Activated CD4-positive, alpha-beta T cell treated with anti-CD3 and anti-CD28 coated beads for 48 hours (primary cell): ENCODE measurements around the gene PATL2.
A peak's percentile ranks its signal among the peaks of the same experiment; 100 is the strongest.
"Not testable (repeated sequence)": the region's sequence is repeated elsewhere in the genome, so short reads cannot be mapped to it uniquely, and the experiment has no call there.

ENCODE experiments used
- DNase-seq: peaks from one replicate; pipeline ENCODE4 v3.0.0-alpha.2; 2020

Gene PATL2

GRCh38 chr15:44689318-44689717 is 21.8 kb downstream of the PATL2 start:
- DNase-seq = not testable (repeated sequence)

- peak; percentile 85 for DNase-seq
Measured at GRCh38 chr15:44682809-44683682, 28.1 kb downstream of the PATL2 start.

DNA sequence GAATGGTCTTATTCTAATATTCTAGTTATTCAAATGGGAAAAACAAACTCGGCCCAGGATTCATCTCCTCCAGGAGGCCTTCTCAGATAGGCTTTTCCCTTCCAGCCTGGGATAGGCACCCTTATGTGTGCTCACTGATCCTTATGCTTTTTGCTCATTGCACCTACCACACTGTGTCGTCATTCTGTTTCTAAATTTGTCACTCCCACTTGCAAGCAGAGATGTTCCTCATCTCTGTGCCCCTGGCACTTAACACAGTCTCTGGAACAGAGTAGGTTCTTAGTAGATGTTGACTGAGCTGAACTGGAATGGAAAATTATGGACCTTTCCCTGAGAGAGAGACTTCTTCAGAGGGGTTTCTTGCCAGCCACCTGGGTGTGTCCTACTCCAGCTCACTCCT is 28.9 kb downstream of the PATL2 start:
- no peak for DNase-seq

- DNase-seq = peak; percentile 65
Measured at GRCh38 chr15:44676676-44677075, 34.4 kb downstream of the PATL2 start.

DNA sequence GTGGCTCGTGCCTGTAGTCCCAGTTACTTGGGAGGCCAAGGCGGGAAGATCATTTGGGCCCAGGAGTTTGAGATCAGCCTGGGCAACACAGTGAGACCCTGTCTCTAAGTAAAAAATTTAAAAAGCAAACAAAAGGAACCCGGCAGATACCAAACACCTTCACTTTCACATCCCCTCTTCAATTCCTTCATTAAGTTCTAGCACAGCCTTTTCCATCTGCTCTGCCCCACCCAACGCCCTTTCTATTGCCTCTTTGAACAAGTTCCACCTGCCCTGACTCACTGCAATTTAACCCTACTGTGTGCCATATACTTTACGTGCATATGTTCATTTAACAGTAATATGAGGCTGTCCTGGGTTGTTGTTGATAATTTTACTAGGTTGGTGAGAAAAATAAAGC is 35.2 kb downstream of the PATL2 start:
- DNase-seq = no peak

DNA sequence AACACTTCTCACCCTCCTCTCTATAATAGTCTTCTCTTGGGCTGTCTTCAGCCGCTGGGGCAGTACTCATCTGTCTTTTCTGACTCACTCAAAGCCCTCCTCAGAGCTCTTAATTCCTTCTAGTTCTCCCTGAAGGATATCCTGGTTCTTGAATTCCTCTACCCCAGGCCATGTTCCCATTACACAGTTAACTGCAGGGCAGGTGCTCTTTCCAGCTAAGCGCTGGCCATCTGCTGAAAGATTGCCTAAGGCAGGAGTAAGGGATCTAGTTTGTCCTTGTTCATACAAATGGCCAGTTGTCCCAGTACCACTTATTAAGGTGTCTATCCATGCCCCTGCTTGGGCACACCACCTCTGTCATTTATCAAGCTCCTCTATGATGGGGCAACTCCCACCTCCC is 37.5 kb downstream of the PATL2 start:
- DNase-seq = no peak

DNA sequence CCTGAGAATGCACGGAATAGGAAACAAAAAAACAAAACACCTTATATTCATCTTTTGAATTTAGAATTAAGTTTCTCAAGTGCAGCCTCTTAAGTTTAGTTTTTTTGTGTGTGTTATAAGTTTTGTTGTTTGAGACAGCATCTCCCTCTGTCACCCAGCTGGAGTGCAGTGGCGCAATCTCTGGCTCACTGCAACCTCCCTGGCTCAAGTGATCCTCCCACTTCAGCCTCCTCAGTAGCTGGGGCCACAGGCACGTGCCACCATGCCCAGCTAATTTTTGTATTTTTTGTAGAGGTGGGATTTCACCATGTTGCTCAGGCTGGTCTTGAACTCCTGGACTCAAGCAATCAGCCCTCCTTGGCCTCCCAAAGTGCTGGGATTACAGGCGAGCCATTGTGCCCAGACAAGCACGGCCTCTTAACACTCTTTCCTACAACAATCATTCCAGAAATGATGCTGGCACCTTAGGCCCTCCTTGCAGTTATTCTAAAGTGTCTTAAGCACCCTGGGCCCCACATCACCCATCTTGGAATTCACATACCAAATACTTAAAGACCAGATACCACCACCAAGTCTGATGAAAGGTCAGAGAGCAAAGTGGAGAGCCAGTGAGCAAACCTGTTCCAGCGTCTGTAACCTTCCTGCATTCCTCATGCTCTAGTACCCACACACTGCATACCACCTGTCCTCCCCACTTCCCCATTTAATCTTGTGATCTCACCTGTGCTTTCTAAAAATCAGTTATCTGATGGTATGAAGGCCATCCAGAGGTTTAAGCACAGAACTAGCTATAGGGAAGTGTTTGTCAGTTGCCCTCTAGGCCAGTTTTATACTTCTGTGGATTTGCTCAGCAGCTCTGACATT is 40.8 kb downstream of the PATL2 start:
- DNase-seq = no peak

GRCh38 chr15:44668921-44669320 is 42.2 kb downstream of the PATL2 start:
- DNase-seq = no peak

GRCh38 chr15:44667039-44667360 is 44.1 kb downstream of the PATL2 start:
- no peak for DNase-seq

DNA sequence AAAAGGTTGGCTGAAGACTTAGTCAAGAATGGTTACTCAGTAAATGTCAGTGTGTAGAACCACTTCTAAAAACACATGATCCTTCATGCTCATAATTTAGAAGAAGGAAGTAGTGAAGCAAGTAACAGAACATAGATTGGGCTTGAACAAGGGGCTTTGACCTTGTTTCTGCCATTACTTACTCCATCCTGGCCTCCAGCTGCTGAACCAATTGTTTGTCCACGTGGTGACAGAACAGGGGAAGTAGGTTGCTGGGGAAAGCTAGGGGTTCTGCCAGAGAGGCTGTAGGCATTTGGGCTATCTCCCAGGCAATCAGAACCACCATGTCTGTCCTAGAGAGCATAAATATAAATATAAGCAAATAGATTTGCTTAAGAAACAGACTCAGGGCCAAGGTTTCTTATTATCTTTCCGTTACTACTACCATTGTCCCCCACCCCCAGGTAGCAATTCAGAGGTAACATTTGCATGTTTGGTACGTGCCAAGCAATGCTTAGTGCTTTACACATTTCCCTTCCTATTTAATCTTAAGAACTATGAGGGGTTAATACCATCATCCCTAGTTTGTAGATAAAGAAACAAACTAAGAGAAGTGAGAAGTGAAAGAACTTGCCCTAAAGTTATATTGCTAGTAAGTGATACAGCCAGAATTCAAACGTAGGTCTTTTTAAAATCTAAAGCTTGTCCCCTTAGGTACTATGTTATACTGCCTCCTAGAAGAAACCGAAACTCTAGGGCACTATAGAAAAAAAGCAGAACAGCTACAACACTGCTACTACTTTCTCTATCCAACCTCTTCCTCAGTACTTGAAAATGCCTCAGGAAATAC is 44.7 kb downstream of the PATL2 start:
- DNase-seq = no peak

DNA sequence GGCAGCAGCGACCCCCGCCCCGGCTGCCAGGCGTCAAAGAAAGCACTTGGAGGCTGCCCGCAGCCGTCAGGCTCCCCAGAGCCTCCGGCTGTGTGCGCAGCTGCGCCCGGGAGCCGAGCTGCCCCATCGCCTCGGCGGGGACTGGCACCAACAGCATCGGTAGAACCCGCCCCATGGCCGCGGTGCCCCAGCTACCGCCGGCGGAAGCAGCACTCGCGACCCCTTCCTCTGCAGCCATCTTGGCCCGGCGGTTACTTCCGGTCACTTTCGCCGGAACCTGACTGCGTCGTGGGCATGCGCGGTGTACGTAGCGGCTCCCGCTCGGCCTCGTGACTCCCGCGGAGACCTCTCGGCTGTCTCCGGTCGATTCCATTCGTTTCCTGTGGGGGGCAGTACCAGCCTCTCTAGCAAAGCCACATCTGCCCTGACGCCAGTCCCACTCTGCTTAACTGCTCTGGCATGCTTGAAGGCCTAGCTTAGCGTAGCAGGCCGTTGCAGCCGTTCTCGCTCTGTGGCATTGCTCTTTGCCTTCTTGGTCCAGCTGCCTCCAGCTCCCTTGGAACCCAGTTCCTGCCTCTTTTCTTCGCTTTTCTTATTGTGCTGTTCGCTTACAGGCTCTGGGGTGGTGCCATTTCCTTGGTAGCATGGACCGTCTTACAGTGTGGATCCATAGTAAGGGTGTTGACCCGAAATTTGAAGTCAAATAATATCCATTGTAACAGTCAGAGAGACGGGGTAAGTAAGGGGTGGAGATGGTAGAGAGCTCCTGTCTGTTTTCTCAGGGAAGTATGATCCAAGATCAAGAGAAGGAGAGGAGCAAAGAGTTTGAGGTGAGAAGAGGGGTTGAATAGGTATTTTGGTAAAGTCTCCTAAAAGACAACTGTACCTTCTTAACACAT is 47.5 kb downstream of the PATL2 start, which contains the start of gene SPG11:
Gene SPG11, minus strand, starts transcription at position 253 of the 899 bp plus-strand sequence. Its CDS starts 15 bp downstream, at position 238.
- peak; percentile 98 for DNase-seq

- DNase-seq = peak; percentile 90
Measured at GRCh38 chr15:44662478-44663409, 48.4 kb downstream of the PATL2 start.

GRCh38 chr15:44661576-44661975 is 49.5 kb downstream of the PATL2 start:
- DNase-seq = no peak

GRCh38 chr15:44659056-44659455 is 52.1 kb downstream of the PATL2 start:
- DNase-seq = no peak

DNA sequence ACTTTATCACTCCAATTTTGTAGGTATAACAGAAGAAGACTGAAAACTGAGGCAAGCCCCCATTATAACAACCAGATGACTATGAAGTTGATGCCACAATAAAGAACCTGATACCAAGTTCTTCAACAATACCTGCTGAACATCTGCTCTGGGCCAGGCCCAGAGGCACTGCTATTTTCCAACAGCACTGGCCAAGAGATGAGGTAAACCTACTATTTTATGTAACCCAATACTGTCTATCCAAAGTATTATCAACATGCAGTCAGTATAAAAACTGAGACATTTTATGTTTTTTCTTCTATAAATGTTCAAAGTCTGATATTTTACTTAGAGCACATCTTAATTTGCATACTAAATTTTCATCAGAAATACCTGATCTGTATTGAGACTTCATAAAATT is 53.7 kb downstream of the PATL2 start:
- no peak for DNase-seq

GRCh38 chr15:44656913-44657312 is 54.2 kb downstream of the PATL2 start:
- DNase-seq = no peak

GRCh38 chr15:44656298-44656697 is 54.8 kb downstream of the PATL2 start:
- DNase-seq = no peak

DNA sequence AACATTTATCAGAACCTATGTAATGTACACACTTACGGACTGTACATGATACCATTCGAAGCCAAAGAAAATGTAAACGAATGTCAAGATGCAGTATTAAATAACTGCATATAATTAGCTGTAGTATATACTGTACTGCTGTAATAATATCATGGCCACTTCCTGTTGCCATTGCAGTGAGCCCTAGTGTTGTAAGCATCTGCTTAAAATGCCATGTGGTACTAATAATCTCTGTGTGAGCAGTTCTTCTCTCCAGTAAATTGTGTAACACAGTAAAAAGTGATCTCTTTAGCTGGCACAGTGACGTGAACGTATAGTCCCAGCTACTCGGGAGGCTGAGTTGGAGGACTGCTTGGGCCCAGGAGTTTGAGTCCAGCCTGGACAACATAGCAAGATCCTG is 56.3 kb downstream of the PATL2 start:
- DNase-seq = no peak

DNA sequence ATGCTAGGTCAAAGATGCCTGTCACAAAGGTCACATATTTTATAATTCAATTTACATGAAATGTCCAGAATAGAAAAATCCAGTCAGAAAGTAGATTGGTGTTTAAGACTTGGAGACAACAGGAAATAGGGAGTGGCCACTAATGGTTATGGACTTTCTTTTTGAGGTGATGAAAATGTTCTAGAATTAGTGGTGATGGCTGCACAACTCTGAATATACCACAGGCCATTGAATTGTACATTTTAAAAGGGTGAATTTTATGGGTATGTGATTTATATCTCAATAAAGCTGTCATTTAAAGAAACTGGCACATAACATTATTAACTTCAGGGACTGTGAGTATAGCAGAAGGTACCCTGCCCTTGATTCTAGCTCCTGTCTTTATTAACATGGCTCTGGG is 63.5 kb downstream of the PATL2 start:
- no peak for DNase-seq

DNA sequence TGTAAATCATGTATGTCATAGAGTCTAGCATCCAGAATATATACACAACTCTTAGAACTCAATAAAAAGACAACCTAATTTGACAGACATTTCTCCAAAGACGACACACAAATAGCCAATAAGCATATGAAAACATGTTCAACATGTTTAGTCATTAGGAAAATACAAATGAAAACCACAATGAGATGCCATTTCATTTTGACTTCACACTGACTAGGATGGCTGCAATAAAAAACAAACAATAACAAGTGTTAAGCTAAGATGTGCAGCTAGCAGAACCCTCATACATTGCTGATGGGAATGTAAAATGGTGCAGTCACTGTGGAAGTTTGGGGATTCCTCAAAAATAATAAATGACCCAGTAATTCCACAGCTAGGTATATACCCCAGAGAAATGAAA is 64.1 kb downstream of the PATL2 start:
- no peak for DNase-seq

DNA sequence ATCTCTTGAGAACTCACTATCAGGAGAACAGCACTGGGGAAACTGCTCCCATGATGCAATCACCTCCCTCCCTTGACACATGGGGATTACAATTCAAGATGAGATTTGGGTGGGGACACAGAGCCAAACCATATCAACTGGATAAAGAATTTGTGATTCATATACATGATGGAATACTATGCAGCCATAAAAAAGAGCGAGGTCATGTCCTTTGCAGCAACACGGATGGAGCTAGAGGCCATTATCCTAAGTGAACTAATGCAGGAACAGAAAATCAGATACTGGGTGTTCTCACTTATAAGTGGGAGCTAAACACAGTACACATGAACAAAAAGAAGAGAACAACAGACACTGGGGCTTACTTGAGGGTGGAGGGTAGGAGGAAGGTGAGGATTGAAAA is 64.7 kb downstream of the PATL2 start:
- no peak for DNase-seq
